GM12873 (cell line): ENCODE results near the gene RASGEF1C.

ENCODE experiments used
- TF ChIP-seq, protein P1 (sequence below): IDR thresholded peaks from 2 replicates; pipeline ENCODE4 v1.5.1; 2012; ENCODE audit warnings: low read depth, mild to moderate bottlenecking, moderate library complexity, low read length, control low read depth; ENCODE audit not compliant: insufficient read depth; ENCODE audit errors: missing control alignments

The RASGEF1C gene

GRCh38 chr5:180118391-180118791, 90.6 kb downstream of the RASGEF1C start:
- TF ChIP-seq, protein P1, sequence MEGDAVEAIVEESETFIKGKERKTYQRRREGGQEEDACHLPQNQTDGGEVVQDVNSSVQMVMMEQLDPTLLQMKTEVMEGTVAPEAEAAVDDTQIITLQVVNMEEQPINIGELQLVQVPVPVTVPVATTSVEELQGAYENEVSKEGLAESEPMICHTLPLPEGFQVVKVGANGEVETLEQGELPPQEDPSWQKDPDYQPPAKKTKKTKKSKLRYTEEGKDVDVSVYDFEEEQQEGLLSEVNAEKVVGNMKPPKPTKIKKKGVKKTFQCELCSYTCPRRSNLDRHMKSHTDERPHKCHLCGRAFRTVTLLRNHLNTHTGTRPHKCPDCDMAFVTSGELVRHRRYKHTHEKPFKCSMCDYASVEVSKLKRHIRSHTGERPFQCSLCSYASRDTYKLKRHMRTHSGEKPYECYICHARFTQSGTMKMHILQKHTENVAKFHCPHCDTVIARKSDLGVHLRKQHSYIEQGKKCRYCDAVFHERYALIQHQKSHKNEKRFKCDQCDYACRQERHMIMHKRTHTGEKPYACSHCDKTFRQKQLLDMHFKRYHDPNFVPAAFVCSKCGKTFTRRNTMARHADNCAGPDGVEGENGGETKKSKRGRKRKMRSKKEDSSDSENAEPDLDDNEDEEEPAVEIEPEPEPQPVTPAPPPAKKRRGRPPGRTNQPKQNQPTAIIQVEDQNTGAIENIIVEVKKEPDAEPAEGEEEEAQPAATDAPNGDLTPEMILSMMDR: no peak

- TF ChIP-seq, protein P1: no peak
Measured at GRCh38 chr5:180117000-180117725, 91.8 kb downstream of the RASGEF1C start.

DNA sequence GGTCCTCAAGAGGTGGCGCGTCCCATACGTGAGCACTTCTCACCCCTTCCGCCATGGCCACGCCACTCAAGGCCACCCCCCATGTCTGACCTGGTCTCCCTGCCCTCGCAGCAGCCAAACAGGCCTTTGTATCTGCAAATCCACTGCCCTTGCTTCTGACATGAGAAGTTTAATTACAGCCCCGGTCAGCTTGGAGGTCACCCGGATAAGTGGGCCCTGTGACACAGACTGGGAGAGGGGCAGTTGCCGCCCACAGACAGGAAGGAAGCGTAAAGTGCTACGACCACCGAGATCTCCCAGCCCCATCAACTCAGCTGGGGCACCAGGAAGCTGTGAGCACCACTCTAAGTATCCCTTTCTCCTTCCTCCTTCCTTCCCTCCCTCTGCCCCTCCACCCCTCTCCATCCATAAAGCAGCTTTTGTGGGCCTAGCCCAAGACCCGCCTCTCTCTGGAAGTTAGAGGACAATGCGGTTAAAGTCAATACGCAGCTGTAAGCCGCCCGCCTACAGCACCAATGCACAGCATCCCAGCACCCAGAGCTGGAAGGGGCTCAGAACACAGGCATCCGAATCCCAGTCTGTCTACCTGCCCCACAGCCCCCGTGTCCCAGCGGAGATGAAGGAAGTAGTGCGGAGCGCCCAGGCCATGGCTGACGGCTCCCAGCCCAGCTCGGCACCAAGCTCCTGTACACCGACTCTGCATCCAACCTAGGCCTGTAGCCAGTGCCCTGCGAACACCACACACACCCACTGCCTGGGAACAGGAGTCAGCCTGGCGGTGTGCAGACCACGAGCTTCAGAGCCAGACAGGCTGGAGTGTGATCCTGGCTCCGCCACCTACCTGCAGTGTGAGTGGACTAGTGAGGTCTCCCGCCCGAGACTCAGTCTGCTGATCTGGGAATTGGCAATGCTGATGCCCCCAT, 92.7 kb downstream of the RASGEF1C start:
- TF ChIP-seq, protein P1: no peak

DNA sequence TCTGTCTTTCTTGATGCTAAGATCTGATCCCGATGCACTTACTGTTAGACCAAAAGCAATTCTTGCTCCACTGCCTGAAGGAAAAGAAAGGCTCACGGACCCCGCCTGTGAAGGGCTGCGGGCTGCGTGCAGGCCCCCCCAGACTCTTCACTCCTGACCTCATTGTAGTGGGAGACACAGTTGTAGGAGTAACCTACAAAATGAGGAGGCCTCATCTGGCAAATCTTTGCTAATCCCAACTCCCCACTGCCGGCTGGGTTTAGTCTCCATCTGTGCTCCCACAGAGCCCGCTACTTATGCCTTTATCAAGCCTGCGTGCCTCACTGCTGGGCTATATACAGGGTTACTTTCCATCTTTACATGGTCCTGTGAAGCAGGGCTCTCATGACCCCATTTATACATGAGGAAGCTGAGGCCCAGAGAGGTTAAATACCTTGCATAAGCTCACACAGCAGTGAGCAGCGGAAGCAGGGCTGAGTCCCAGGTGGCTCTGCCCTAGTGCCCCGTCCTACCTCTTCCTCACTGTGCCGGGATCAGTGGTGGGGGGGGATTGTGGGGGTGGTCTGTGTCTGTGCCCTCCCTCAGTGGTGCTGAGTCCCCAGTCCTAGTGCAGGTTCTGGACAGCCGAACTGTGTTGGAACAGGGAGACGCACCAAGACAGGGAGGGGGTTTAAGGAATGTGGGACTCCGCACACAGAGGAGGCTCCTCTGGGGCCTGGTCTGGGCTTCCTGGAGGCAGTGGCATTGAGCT, 93.5 kb downstream of the RASGEF1C start:
- TF ChIP-seq, protein P1: no peak

DNA sequence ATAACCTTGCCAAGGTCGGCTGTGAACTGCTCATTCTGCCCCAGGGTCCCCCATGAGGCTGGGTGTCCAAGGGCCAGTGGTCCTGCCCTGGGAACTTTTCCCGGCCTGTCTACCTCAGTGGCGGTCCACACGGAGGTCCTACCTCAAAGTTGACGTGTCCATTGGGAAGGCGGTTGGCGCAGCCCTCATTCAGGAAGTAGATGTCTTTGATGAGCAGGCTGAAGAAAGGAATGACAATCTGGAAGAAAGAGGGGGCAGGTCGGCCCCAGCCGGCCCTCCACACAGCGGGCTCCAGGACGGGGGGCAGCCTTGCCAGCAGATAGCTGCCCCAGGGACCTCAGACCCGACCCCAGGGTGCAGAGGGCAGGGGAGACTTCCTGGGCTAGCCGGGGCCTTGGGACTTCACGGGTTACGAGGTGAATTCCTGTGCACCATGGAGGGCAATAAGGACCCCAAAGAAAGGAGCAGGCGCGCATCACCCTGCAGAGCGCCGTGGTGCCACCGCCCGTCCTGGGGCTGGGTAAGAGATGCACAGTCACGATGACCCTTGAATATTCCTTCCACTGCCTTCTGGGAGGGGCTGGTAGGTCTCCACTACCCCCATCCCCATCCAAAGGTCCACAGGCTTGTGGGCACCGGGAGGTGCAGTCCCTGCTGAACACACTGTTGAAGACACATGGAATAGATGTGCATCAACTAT, 94.6 kb downstream of the RASGEF1C start:
- TF ChIP-seq, protein P1: no peak

DNA sequence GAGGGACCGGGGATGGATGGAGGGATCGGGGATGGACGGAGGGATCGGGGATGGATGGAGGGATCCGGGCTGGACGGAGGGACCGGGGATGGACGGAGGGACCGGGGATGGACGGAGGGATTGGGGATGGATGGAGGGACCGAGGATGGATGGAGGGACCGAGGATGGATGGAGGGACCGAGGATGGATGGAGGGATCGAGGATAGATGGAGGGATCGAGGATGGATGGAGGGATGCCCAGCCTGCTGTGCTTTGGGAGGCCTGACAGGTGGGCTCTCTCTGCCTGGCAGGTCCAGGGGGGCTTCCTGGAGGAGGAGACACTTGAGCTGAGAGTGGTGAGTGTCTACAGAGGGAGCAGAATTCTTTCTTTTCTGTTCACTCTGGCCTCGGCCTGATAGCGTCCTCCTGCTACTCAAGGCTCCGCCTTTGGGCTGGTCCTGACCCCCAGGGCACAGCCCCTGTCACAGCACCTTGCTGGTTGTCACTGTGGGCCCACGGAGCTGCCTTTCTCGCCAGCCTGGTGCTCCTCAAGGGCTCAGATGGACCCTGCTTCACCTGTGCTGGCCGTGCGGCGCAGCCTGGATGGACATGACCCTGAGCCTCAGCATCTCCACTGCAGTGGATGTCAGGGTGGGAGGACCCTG, 95.2 kb downstream of the RASGEF1C start:
- TF ChIP-seq, protein P1: no peak
